Limb (tissue), 2 donors: ENCODE results near the gene STK39.

Source experiments
- DNase-seq, 2 donors: peaks; one replicate each; pipeline ENCODE4 v3.0.0-alpha.2; 2016; ENCODE audit errors: extremely low spot score in 2 of 2

Gene STK39

GRCh38 chr2:168184681-168185513, 62.5 kb downstream of the STK39 start:
- no peak for DNase-seq

GRCh38 chr2:168183308-168183997, 63.9 kb downstream of the STK39 start:
- no peak for DNase-seq

GRCh38 chr2:168182550-168183249, 64.7 kb downstream of the STK39 start:
- no peak for DNase-seq

- no peak for DNase-seq
Measured at GRCh38 chr2:168181825-168182224, 65.6 kb downstream of the STK39 start.

GRCh38 chr2:168180914-168181313, 66.5 kb downstream of the STK39 start:
- DNase-seq, result no peak

- DNase-seq, result no peak
Measured at GRCh38 chr2:168180483-168180882, 66.9 kb downstream of the STK39 start.

- no peak for DNase-seq
Measured at GRCh38 chr2:168179592-168179991, 67.8 kb downstream of the STK39 start.

GRCh38 chr2:168178520-168179324, 68.7 kb downstream of the STK39 start:
- no peak for DNase-seq

- no peak for DNase-seq
Measured at GRCh38 chr2:168176402-168176801, 71.0 kb downstream of the STK39 start.

GRCh38 chr2:168175469-168175868, 71.9 kb downstream of the STK39 start:
- DNase-seq, result no peak

- DNase-seq, result no peak
Measured at GRCh38 chr2:168174756-168175155, 72.6 kb downstream of the STK39 start.

GRCh38 chr2:168172071-168172470, 75.3 kb downstream of the STK39 start:
- no peak for DNase-seq

GRCh38 chr2:168171059-168171762, 76.2 kb downstream of the STK39 start:
- no peak for DNase-seq

- DNase-seq, result no peak
Measured at GRCh38 chr2:168169097-168169745, 78.2 kb downstream of the STK39 start.

GRCh38 chr2:168167511-168168263, 79.7 kb downstream of the STK39 start:
- no peak for DNase-seq

- no peak for DNase-seq
Measured at GRCh38 chr2:168166902-168167510, 80.4 kb downstream of the STK39 start.

GRCh38 chr2:168165985-168166901, 81.2 kb downstream of the STK39 start:
- DNase-seq, result no peak

GRCh38 chr2:168165397-168165796, 82.0 kb downstream of the STK39 start:
- DNase-seq, result no peak
